GM20431 (cell line): ENCODE data around the gene SUN2.

ENCODE experiments used
- in situ Hi-C: fragments of 300-500 bp; cut with MseI, MboI; formaldehyde crosslinking; loops from one replicate; pipeline ENCODE4 v1.15.0; 2020; ENCODE audit warnings: low sequenced_read_pairs; ENCODE audit not compliant: unreplicated experiment

SUN2 gene

GRCh38 chr22:38756711-38757463, 1.1 kb upstream of the SUN2 start:
- in situ Hi-C loops = no loop called here

- in situ Hi-C loops = no loop called here
Measured at GRCh38 chr22:38755155-38755910, 465 bp downstream of the SUN2 start.

- in situ Hi-C loops = no loop called here
Measured at GRCh38 chr22:38754751-38755154, 1.0 kb downstream of the SUN2 start.

GRCh38 chr22:38753948-38754750, 1.6 kb downstream of the SUN2 start:
- in situ Hi-C loops = no loop called here

- in situ Hi-C loops = no loop called here
Measured at GRCh38 chr22:38751422-38752346, 4.1 kb downstream of the SUN2 start.

GRCh38 chr22:38751066-38751421, 4.8 kb downstream of the SUN2 start:
- in situ Hi-C loops = no loop called here

- in situ Hi-C loops = no loop called here
Measured at GRCh38 chr22:38750638-38751037, 5.2 kb downstream of the SUN2 start.

- in situ Hi-C loops = no loop called here
Measured at GRCh38 chr22:38750104-38750503, 5.7 kb downstream of the SUN2 start.

GRCh38 chr22:38748487-38749136, 7.2 kb downstream of the SUN2 start:
- in situ Hi-C loops = no loop called here

GRCh38 chr22:38745676-38746460, 9.9 kb downstream of the SUN2 start:
- in situ Hi-C loops = no loop called here

GRCh38 chr22:38744981-38745380, 10.8 kb downstream of the SUN2 start:
- in situ Hi-C loops = no loop called here

GRCh38 chr22:38742176-38742942, 13.4 kb downstream of the SUN2 start:
- in situ Hi-C loops = no loop called here

- in situ Hi-C loops = no loop called here
Measured at GRCh38 chr22:38741576-38741975, 14.2 kb downstream of the SUN2 start.

GRCh38 chr22:38741166-38741565, 14.6 kb downstream of the SUN2 start:
- in situ Hi-C loops = no loop called here

- in situ Hi-C loops = no loop called here
Measured at GRCh38 chr22:38740754-38741153, 15.0 kb downstream of the SUN2 start.

GRCh38 chr22:38740116-38740723, 15.6 kb downstream of the SUN2 start:
- in situ Hi-C loops = no loop called here

GRCh38 chr22:38739300-38740055, 16.3 kb downstream of the SUN2 start:
- in situ Hi-C loops = no loop called here
